ENCODE data around the gene SH3RF3.

Gene SH3RF3

DNA sequence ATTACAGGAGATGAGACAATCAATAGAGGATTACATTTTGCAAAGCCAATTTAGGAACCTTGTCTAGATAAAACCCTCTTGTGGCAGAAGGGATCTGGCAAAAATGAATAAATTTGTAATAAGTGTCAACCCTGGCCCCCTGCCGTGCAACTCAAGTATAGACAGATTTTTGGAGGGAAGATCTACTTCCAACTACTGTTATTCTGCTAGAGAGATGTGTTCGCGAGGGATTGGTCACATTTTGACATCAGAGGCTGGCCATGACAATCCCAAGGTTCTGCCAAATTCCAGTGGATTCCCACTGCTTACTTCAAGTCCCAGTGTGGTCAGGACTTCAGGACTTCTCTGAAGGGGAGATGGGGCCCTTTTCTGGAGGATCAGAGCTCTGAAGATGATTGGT lies 192.6 kb downstream of the SH3RF3 start:
- H3K4me3 ChIP-seq (ENCODE audit: control insufficient read depth, low read depth, low read length): no peak overlapping the region
- TF ChIP-seq, protein P1, sequence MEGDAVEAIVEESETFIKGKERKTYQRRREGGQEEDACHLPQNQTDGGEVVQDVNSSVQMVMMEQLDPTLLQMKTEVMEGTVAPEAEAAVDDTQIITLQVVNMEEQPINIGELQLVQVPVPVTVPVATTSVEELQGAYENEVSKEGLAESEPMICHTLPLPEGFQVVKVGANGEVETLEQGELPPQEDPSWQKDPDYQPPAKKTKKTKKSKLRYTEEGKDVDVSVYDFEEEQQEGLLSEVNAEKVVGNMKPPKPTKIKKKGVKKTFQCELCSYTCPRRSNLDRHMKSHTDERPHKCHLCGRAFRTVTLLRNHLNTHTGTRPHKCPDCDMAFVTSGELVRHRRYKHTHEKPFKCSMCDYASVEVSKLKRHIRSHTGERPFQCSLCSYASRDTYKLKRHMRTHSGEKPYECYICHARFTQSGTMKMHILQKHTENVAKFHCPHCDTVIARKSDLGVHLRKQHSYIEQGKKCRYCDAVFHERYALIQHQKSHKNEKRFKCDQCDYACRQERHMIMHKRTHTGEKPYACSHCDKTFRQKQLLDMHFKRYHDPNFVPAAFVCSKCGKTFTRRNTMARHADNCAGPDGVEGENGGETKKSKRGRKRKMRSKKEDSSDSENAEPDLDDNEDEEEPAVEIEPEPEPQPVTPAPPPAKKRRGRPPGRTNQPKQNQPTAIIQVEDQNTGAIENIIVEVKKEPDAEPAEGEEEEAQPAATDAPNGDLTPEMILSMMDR (IDR thresholded peaks at IDR 0.05; ENCODE audit: control insufficient read depth, insufficient read depth, low read depth, low read length, missing control alignments): peak; percentile 9
- DNase-seq (ENCODE audit: low read depth): no peak

DNA sequence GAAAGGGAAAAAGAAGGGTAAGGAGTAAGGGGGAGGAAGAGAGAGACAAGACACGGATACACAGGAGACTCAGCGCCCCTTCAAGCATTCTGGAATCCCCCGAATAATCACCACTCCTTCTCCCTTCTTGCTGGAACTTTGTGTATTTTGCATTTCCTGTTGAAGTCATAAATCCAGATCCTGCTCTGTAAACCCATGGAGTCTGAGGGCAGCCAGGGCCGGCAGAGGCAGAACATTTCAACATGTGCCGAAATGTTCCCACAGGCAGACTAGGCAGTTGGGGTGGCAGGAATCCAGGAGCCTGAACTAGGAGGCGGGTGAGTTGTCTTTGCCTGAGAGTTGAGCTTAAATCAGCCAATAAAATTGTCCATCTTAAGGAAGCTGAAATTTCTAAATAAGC lies 193.1 kb downstream of the SH3RF3 start:
- DNase-seq (ENCODE audit: low read depth): peak; percentile 97
- TF ChIP-seq, protein P1 (IDR thresholded peaks at IDR 0.05; ENCODE audit: control insufficient read depth, insufficient read depth, low read depth, low read length, missing control alignments): no peak
- no peak overlapping the region for H3K4me3 ChIP-seq (ENCODE audit: control insufficient read depth, low read depth, low read length)

DNA sequence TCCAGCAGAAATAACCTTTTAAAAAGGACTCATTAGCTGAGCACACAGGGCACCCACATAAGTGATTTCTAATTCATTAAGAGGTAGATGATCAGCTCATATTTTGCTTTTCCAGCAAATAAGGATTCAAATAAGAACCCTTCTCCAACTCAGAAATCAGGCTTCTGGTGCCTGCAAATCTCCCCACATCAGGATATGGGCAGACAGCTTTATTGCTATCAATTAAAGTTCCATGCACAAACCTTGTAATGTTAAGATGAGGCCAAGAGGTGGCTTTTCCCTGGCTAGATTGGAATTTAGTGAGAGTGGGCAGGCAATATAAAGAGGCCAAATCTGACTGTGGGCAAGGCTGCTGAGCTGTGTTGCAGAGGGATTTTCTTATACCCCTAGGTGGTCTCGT lies 193.6 kb downstream of the SH3RF3 start:
- TF ChIP-seq, protein P1 (IDR thresholded peaks at IDR 0.05; ENCODE audit: control insufficient read depth, insufficient read depth, low read depth, low read length, missing control alignments): no peak
- DNase-seq (ENCODE audit: low read depth): no peak
- H3K4me3 ChIP-seq (ENCODE audit: control insufficient read depth, low read depth, low read length): no peak overlapping the region

DNA sequence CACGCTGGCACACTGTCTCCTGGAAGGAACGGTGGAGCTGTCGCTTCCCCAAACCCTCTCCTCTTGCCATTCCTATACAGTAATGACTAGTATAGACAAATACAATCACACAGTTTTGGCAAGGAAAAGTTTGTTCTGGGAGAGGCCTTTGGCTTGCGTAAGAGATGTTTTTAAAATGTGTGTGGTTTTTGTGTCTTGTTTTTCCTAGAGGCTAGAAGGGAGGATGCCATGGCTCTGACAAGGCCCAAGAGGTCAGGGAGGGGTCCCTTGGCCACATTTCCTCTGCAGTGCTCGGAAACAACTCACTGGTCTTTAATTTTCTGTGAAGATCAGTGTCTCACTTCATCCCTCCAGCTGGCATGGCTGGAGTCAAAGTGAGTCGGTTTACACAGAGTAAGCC lies 195.9 kb downstream of the SH3RF3 start:
- DNase-seq (ENCODE audit: low read depth): peak; percentile 94
- H3K4me3 ChIP-seq (ENCODE audit: control insufficient read depth, low read depth, low read length): no peak overlapping the region
- TF ChIP-seq, protein P1 (IDR thresholded peaks at IDR 0.05; ENCODE audit: control insufficient read depth, insufficient read depth, low read depth, low read length, missing control alignments): no peak

DNA sequence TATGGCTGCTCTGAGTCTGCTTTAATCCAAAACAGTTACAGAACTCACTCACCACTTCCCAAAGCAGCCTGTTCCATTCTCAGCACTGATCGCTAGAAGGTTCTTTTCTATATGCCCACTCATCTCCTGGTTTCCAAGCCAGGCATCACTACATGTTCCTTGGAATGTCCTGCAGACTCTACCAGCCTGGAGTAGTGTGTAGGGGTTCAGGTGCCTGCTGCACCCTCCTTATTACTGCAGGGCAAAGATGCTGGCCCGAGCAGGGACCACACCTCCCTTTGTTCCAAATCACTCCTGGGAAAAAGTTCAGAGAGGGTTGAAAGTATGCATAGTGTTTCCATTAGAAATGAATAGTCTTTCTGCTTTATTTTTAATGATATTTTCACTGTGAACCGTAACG lies 196.6 kb downstream of the SH3RF3 start:
- H3K4me3 ChIP-seq (ENCODE audit: control insufficient read depth, low read depth, low read length): no peak overlapping the region
- DNase-seq (ENCODE audit: low read depth): no peak
- TF ChIP-seq, protein P1 (IDR thresholded peaks at IDR 0.05; ENCODE audit: control insufficient read depth, insufficient read depth, low read depth, low read length, missing control alignments): no peak

DNA sequence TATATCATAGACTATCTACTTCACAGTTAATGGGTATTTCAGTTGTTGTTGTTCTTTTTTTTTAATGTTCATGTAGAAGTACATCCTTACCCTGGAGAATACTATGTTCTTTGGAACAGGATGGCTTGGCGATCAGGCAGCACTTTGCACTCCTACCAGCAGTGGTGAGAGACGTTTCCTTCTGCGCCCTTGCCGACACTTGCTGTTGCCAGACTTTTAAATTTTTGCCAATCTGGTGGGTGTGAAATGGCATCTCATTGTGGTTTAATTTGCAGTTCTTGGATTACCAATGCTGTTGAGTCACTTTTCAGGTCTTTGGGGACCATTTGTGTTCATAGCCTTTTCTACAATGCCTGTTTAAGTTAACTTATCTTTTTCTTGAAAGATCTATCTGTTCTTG lies 197.3 kb downstream of the SH3RF3 start:
- TF ChIP-seq, protein P1 (IDR thresholded peaks at IDR 0.05; ENCODE audit: control insufficient read depth, insufficient read depth, low read depth, low read length, missing control alignments): no peak
- no peak overlapping the region for H3K4me3 ChIP-seq (ENCODE audit: control insufficient read depth, low read depth, low read length)
- no peak for DNase-seq (ENCODE audit: low read depth)

DNA sequence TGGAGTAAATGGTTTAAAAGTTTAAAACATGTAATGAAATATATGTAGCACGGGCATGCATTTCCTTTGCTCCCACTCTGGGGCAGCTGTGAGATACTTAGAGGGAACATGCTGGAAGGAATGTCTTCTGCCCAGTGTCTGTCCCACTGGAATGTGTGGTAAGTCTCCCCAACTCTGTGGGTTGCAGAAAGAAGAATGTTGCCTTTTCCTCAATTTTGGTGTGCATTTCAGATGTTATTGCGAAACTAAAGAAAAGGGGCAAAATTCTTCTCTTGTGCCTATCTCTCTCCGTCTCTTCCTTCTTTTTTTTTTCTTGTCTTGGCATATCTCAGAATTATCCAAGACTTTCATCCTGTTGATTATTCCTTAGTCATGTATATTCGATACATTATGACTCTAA lies 201.1 kb downstream of the SH3RF3 start:
- DNase-seq (ENCODE audit: low read depth): peak; percentile 59
- no peak overlapping the region for H3K4me3 ChIP-seq (ENCODE audit: control insufficient read depth, low read depth, low read length)
- TF ChIP-seq, protein P1 (IDR thresholded peaks at IDR 0.05; ENCODE audit: control insufficient read depth, insufficient read depth, low read depth, low read length, missing control alignments): no peak
